Endometrium (tissue), 2 donors: ENCODE data around the gene FNTB.

ENCODE experiments used
- FAIRE-seq: peaks from 2 replicates; lab custom pipeline; 2012; peaks lifted over from hg19 to GRCh38; lab: Jason Lieb, UNC
- donor health status: control.
- donor health status: control.

Gene FNTB

GRCh38 chr14:64983439-64984310 lies 3.0 kb upstream of the FNTB start:
- peak; percentile 72 for FAIRE-seq

DNA sequence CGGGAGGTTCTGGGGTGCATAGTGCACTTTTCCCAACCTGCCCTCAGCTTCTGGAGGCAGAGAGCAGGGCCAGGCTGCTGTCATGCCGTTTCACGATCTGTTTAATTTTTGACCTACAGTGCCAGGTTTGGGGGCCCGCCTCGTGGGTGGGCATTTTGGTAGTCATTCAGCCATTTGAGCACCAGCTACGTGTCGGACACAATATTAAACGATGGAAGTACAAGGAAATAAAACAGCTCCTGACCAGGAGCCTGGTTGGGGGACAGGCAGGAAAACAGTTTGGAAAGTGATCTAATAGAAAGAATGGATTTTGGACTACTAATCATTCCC lies 708 bp downstream of the FNTB start:
- no peak for FAIRE-seq

GRCh38 chr14:64990296-64990695 lies 3.6 kb downstream of the FNTB start:
- no peak for FAIRE-seq

DNA sequence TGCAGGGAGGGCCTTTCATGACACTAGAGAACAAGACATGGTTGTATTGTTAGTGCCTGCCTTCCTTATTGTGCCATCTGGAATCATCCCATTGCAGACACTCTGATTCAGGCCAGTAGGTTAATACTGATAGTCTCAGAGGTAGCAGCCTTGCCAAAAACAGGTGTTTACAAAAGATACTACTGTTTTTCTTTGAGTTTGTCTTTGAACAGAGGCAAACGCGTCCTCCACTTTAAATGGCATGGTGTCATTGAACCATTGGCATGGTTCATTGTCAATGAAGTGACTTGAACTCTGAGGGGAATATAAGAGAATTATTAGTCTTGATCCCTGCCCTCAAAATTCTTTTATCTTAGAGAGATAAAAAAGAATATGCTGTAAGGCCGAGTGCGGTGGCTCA lies 4.2 kb downstream of the FNTB start:
- FAIRE-seq, result no peak

GRCh38 chr14:64992328-64992885 lies 5.7 kb downstream of the FNTB start:
- no peak for FAIRE-seq

- FAIRE-seq, result no peak
These were observed 6.7 kb downstream of the FNTB start for GRCh38 chr14:64993266-64993930.

GRCh38 chr14:64994540-64994939 lies 7.8 kb downstream of the FNTB start:
- no peak for FAIRE-seq

DNA sequence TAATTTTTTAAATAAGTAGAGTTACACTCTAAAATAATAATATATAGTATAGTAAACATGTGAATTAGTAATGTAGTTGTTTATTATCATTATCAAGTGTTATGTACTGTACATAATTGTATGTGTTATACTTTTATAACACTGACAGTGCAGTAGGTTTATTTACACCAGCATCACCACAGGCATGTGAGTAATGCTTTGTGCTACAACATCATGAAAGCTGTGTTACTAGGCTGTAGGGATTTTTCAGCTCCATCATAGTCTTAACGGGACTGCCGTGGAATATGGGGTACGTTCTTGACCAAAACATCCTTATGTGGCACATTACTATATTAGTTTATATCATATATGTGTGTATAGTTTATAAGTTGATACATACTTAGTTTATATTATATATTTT lies 8.6 kb downstream of the FNTB start:
- no peak for FAIRE-seq

GRCh38 chr14:64997108-64997794 lies 10.6 kb downstream of the FNTB start:
- no peak for FAIRE-seq

GRCh38 chr14:64998455-64998931 lies 11.8 kb downstream of the FNTB start:
- no peak for FAIRE-seq

DNA sequence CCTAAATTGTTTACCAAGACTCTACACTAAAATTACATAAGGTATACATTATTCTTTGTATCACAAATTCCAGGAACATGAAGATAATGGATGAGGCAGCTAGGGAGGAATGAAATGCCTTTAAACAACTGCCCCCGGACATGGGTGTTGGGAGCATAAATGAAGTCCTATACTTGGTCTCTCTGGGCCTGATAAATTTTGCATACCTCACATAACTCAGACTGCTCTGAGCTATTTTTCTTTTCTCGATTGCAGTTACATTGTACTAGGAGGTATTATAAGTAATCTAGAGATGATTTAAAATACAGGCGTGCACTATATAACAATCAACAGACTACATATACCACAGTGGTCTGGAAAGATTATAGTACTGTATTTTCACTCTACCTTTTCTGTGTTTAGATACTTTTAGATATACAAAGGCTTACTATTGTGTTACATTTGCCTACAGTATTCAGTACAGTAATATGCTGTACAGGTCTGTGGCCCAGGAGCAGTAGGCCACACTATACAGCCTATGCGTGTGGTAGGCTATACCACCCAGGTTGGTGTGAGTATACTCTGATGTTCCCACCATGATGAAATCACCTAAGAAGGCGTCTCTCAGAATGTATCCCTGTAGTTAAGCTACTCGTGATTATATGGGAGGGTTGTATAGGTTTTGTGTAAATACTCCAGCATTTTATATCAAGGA lies 14.3 kb downstream of the FNTB start:
- FAIRE-seq, result no peak

- no peak for FAIRE-seq
These were observed 15.0 kb downstream of the FNTB start for GRCh38 chr14:65001723-65002122.

- FAIRE-seq, result no peak
These were observed 16.0 kb downstream of the FNTB start for GRCh38 chr14:65002586-65003210.

DNA sequence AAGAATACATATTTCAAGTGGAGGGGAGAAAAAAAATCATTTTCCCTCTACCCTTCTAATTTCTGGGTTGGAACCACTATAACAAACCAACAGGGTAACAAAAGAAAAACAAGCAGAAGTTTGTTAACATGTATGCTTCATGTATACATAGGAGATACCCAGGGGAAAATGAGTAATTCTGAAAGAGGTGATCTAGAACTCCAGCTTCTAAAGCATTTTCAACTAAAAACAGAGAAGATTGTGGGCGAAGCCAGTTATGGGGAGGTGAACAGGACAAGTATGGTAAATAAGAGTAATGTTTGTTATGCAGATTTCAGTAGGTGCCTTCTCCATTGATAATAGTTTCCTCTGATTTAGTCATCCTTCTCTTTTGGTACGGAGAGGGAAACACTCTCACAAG lies 16.7 kb downstream of the FNTB start:
- no peak for FAIRE-seq

- no peak for FAIRE-seq
These were observed 19.6 kb downstream of the FNTB start for GRCh38 chr14:65006261-65006721.

DNA sequence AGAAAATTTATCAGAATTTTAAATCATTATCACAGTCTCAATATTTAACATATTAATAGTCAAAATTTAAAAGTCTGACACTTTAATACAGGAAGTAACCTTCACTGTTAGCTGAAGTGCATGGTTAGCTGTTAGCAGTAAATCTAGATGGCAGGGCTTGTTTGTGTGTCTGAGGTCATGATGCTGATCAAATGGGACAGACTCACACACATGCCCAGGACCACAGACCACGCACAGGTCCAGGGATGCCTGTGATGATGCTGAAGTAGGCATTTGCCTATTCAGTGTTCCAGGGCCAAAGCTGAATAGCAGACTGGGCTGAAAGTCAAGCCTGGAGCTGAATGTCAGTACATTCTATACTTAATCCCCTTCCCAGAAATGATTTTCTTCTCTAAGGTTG lies 20.5 kb downstream of the FNTB start:
- FAIRE-seq, result no peak

GRCh38 chr14:65010211-65010931 lies 23.7 kb downstream of the FNTB start:
- FAIRE-seq, result no peak

GRCh38 chr14:65011538-65011937 lies 24.8 kb downstream of the FNTB start:
- FAIRE-seq, result no peak

DNA sequence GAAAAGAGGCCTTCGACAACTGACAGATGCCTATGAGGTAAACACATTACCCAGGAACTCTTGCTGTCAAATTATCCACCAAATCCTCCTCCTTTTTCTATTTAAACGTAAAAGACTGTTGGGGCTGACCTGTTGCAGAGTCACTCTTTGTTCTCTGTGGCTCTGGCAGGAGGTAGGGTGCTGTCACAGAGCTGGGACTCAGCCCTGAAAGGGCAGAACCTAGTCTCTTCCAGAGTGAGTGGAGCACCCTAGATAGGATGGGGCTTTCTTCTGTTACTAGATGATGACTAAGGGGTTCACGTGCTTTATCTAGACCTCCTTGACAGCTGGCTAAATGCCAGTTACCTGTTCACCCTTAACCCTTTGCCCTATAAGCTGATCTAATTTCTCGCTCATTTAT lies 25.7 kb downstream of the FNTB start:
- FAIRE-seq, result no peak

- FAIRE-seq, result no peak
These were observed 28.7 kb downstream of the FNTB start for GRCh38 chr14:65015391-65015790.

GRCh38 chr14:65016471-65016870 lies 29.8 kb downstream of the FNTB start:
- FAIRE-seq, result no peak
